K562 (cell line): ENCODE measurements around the gene C2CD2. TPM values are rescaled to one million over a fixed set of nuclear protein-coding genes. Genes with fewer than 3 reads are reported as not detected.

Experiments used
- ATAC-seq: fragments of 200-7000 bp; cut with Tn5 transposase; 3 replicates; pipeline ENCODE4 v1.9.1; 2020; ENCODE audit warnings: moderate library complexity
- BruUV-seq: library from RNA; stranded (reverse); fragments of 400-500 nt; replicated peaks from 2 replicates; lab custom pipeline; 2021; lab: Mats Ljungman, UMichigan
- CTCF ChIA-PET: fragments of 300-600 bp; formaldehyde crosslinking; extraction: SDS; loops from one replicate; lab custom pipeline; 2021; ENCODE audit warnings: low intra/inter-chr PET ratio; lab: Yijun Ruan, JAX
- POLR2A ChIA-PET: fragments of 300-600, 350-650 bp; sonication (Branson Sonifier 250); formaldehyde crosslinking; extraction: SDS; loops from one replicate; lab custom pipeline; 2021; ENCODE audit warnings: antibody characterized with exemption, inconsistent platforms; lab: Yijun Ruan, JAX
- DNase-seq, 4 experiments: peaks; one replicate each; pipeline versions ENCODE4 v3.0.0 to v3.0.0-alpha.2; 2011 to 2018; ENCODE audit warnings: low spot score in 3 of 4, mixed read lengths in 3 of 4; ENCODE audit errors: extremely low read depth in 1 of 4
- FAIRE-seq: peaks from 2 replicates; lab custom pipeline; 2011; peaks lifted over from hg19 to GRCh38; lab: Jason Lieb, UNC
- H2AFZ ChIP-seq: 2 replicates; pipeline ENCODE4 v1.6.0; 2011; ENCODE audit warnings: low read depth, low read length, control low read depth, inconsistent platforms
- H3K27ac ChIP-seq: fragments of 200-600 bp; 3 replicates; pipeline ENCODE4 v1.8.0; 2011; ENCODE audit warnings: low read depth, mild to moderate bottlenecking, control low read depth, inconsistent platforms, low read length, moderate library complexity, mixed read lengths; ENCODE audit errors: extremely low read depth
- H3K27me3 ChIP-seq, 2 experiments: fragments of 300-600 bp in 1 of 2; 2 replicates in 1 of 2; 3 replicates in 1 of 2; pipeline versions ENCODE4 v1.6.0 to v1.8.0; 2011; ENCODE audit warnings: inconsistent platforms in 2 of 2, low read length in 2 of 2, mild to moderate bottlenecking in 1 of 2, mixed read lengths in 1 of 2, moderate library complexity in 1 of 2; ENCODE audit not compliant: control insufficient read depth in 2 of 2, insufficient read depth in 2 of 2
- H3K36me3 ChIP-seq: fragments of 300-600 bp; 3 replicates; pipeline ENCODE4 v1.8.0; 2011; ENCODE audit warnings: mild to moderate bottlenecking, low read length, inconsistent platforms; ENCODE audit not compliant: control insufficient read depth, insufficient read depth
- H3K4me1 ChIP-seq, 2 experiments: fragments of 200-600 bp in 1 of 2; replicated peaks in 1 of 2; 2 replicates in 1 of 2; 3 replicates in 1 of 2; pipeline versions ENCODE4 v1.5.1 to v1.8.0; 2011; ENCODE audit warnings: inconsistent platforms in 2 of 2, low read length in 2 of 2, mild to moderate bottlenecking in 1 of 2, mixed read lengths in 1 of 2, moderate library complexity in 1 of 2; ENCODE audit not compliant: control insufficient read depth in 2 of 2, insufficient read depth in 2 of 2
- H3K4me2 ChIP-seq: 2 replicates; pipeline ENCODE4 v1.6.1; 2011; ENCODE audit warnings: low read length, control low read depth, inconsistent platforms, mixed read lengths; ENCODE audit not compliant: insufficient read depth
- H3K4me3 ChIP-seq: fragments of 200-600 bp; sonication (generic), shearing (Covaris generic); 2 replicates; pipeline ENCODE4 v1.5.1; 2016; ENCODE audit warnings: control low read depth, inconsistent platforms
- H3K79me2 ChIP-seq: fragments of 200-600 bp; 3 replicates; pipeline ENCODE4 v1.8.0; 2011; ENCODE audit warnings: low read length, inconsistent platforms; ENCODE audit not compliant: control insufficient read depth, insufficient read depth
- H3K9ac ChIP-seq, 2 experiments: 2 replicates each; pipeline versions ENCODE4 v1.6.0 to v1.6.1; 2011; ENCODE audit warnings: low read depth in 2 of 2, low read length in 2 of 2, control low read depth in 1 of 2, inconsistent platforms in 1 of 2, mild to moderate bottlenecking in 1 of 2, mixed read lengths in 1 of 2; ENCODE audit not compliant: insufficient read depth in 1 of 2
- H3K9me1 ChIP-seq: one replicate; pipeline ENCODE4 v1.6.0; 2011; ENCODE audit warnings: inconsistent platforms, mild to moderate bottlenecking, low read length, moderate library complexity; ENCODE audit not compliant: control insufficient read depth, insufficient read depth
- H3K9me3 ChIP-seq: replicated peaks from 2 replicates; pipeline ENCODE4 v1.5.1; 2011; ENCODE audit warnings: low read depth, low read length, inconsistent platforms; ENCODE audit not compliant: control insufficient read depth, insufficient read depth
- H4K20me1 ChIP-seq: replicated peaks from 2 replicates; pipeline ENCODE4 v1.6.1; 2011; ENCODE audit warnings: low read length, inconsistent platforms, mixed read lengths; ENCODE audit not compliant: control insufficient read depth, insufficient read depth
- KDM1A ChIP-seq, 2 experiments: fragments of 450-650 bp; IDR thresholded peaks; 2 replicates each; pipeline ENCODE4 v1.6.1; 2016; ENCODE audit warnings: mild to moderate bottlenecking in 2 of 2
- MAFG ChIP-seq: fragments of 450-650 bp; conservative IDR thresholded peaks from 2 replicates; pipeline ENCODE4 v1.6.1; 2016; ENCODE audit warnings: missing genetic modification characterization, missing compliant biosample characterization
- MEIS2 ChIP-seq: fragments of 450-650 bp; IDR thresholded peaks from 2 replicates; pipeline ENCODE4 v1.6.1; 2014; ENCODE audit warnings: mild to moderate bottlenecking; ENCODE audit not compliant: partially characterized antibody
- MTA2 ChIP-seq: fragments of 450-650 bp; IDR thresholded peaks from 2 replicates; pipeline ENCODE4 v1.6.1; 2016; ENCODE audit warnings: low read depth
- NFE2 ChIP-seq: IDR thresholded peaks from 2 replicates; pipeline ENCODE4 v1.6.1; 2014; ENCODE audit warnings: antibody characterized with exemption, low read depth
- NFIC ChIP-seq: fragments of 450-650 bp; IDR thresholded peaks from 2 replicates; pipeline ENCODE4 v1.6.1; 2017; ENCODE audit warnings: mild to moderate bottlenecking, inconsistent platforms
- POLR2B ChIP-seq: fragments of 450-650 bp; IDR thresholded peaks from 2 replicates; pipeline ENCODE4 v1.6.1; 2018; ENCODE audit warnings: low read depth; ENCODE audit not compliant: partially characterized antibody
- RBM14 ChIP-seq: fragments of 200-400 bp; formaldehyde crosslinking; IDR thresholded peaks from 2 replicates; pipeline ENCODE4 v1.6.1; 2018; ENCODE audit warnings: low read depth, mild to moderate bottlenecking, low read length, moderate library complexity, borderline replicate concordance; ENCODE audit not compliant: insufficient read depth
- SAFB ChIP-seq: fragments of 200-400 bp; formaldehyde crosslinking; IDR thresholded peaks from 2 replicates; pipeline ENCODE4 v1.6.1; 2017; ENCODE audit warnings: low read depth, low read length, borderline replicate concordance
- SMARCB1 ChIP-seq: IDR thresholded peaks from 2 replicates; pipeline ENCODE4 v1.6.1; 2011; ENCODE audit warnings: improper control_type of control experiment, low read depth; ENCODE audit not compliant: insufficient read length
- TAF7 ChIP-seq: fragments of 450-650 bp; IDR thresholded peaks from 2 replicates; pipeline ENCODE4 v1.6.1; 2016; ENCODE audit warnings: missing genetic modification characterization, missing compliant biosample characterization
- YBX1 ChIP-seq: fragments of 450-650 bp; IDR thresholded peaks from 2 replicates; pipeline ENCODE4 v1.7.1; 2016; ENCODE audit warnings: mild to moderate bottlenecking
- ZC3H8 ChIP-seq: fragments of 450-650 bp; IDR thresholded peaks from 2 replicates; pipeline ENCODE4 v1.6.1; 2017
- ZNF217 ChIP-seq: sonication (generic); formaldehyde crosslinking; IDR thresholded peaks from 2 replicates; pipeline ENCODE4 v1.8.0; 2022; ENCODE audit warnings: mild to moderate bottlenecking, missing genetic modification reagents
- ZNF507 ChIP-seq: conservative IDR thresholded peaks from 2 replicates; pipeline ENCODE4 v1.6.1; 2017; ENCODE audit warnings: missing genetic modification characterization, missing compliant biosample characterization
- WGBS: fragments of 100-300 bp; shearing (Covaris generic); methylation state at CpG from one replicate; pipeline ENCODE4 v1.1.6; 2016; ENCODE audit warnings: low coverage, mixed read lengths; ENCODE audit not compliant: insufficient coverage; ENCODE audit errors: missing lambda C conversion rate; 5-methylcytosine and 5-hydroxymethylcytosine counted together
- in situ Hi-C: fragments of 300-500 bp; cut with MboI; formaldehyde crosslinking; loops from 4 replicates; pipeline ENCODE4 v1.15.0; 2018; ENCODE audit warnings: inconsistent platforms, mixed read lengths
- intact Hi-C: fragments of 100-400 bp; cut with micrococcal nuclease; formaldehyde crosslinking; loops from 2 replicates; pipeline ENCODE4 v1.14.2; 2022
- polyA plus RNA-seq, 8 experiments: library from polyadenylated mRNA; depleted of rRNA in 4 of 8; stranded (reverse) in 5 of 8; unstranded in 3 of 8; fragments of >200 nt; fragmentation: Nextera tagmentation in 2 of 8; fragmentation: Illumina TruSeq in 1 of 8; extraction: Ambion mirVana in 2 of 8; extraction: Trizol in 1 of 8; gene quantifications; 2 replicates each; pipeline versions ENCODE4 v1.2.1 to v1.2.3, GENCODE V29; 2011 to 2014; ENCODE audit warnings: inconsistent platforms in 1 of 8, missing spikeins in 1 of 8
- total RNA-seq, 7 experiments: library from RNA; depleted of rRNA in 6 of 7; stranded (reverse); fragments of >200 nt in 6 of 7; fragmentation: Illumina TruSeq in 2 of 7; extraction: Trizol in 2 of 7; gene quantifications; 2 replicates each; pipeline versions ENCODE4 v1.2.1 to v1.2.3, GENCODE V29; 2011 to 2021; ENCODE audit warnings: low replicate concordance in 1 of 7
- TF ChIP-seq, protein P1 (sequence below), 2 experiments: fragments of 450-650 bp in 1 of 2; sonication (generic) in 1 of 2; formaldehyde crosslinking in 1 of 2; IDR thresholded peaks in 1 of 2; conservative IDR thresholded peaks in 1 of 2; 2 replicates each; pipeline versions ENCODE4 v1.6.1 to v1.8.1; 2016 to 2023; ENCODE audit warnings: mild to moderate bottlenecking in 2 of 2, moderate library complexity in 2 of 2, inconsistent platforms in 1 of 2, missing genetic modification reagents in 1 of 2
- TF ChIP-seq, protein P2 (sequence below): IDR thresholded peaks from 2 replicates; pipeline ENCODE4 v1.6.1; 2014; ENCODE audit warnings: antibody characterized with exemption
- TF ChIP-seq, protein P3 (sequence below): fragments of 450-650 bp; IDR thresholded peaks from 2 replicates; pipeline ENCODE4 v1.6.1; 2016

C2CD2 gene
- total and polyA plus RNA-seq, 9 of the 15 experiments (the other 6 are each of a cell fraction or from before 2014, with no cell fraction given), result 1.3 to 21.6 (median 12.1) TPM

DNA sequence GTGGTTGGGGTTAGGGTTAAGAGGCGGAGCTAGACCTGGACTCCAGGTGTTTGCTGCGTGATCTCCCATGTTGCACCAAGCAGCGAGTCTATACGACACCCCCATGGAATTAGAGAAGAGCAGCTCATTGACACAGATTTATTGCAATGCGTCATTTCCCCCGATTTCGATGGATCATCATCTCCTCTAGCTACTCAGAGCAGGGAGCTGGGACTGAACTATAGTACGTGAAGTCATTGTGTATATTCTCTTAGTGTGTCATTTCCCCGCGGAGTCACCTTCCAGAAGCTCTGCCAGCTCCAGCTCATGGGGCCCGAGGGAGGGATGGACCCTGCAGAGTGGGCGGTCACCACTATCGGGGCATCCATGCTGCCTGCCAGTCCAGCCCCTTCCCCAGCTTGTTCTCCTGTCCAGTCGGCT lies 7.5 kb upstream of the C2CD2 start (continued):
- TF ChIP-seq TAF7 (no peak), MEIS2 (peak; percentile 17), ZNF507 (tag) (0 out of 2 replicates have a peak, but pooled peaks have one; percentile 5)
- TF ChIP-seq, protein P1, sequence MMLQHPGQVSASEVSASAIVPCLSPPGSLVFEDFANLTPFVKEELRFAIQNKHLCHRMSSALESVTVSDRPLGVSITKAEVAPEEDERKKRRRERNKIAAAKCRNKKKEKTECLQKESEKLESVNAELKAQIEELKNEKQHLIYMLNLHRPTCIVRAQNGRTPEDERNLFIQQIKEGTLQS (IDR thresholded peaks at IDR 0.05), result 0 out of 2 replicates have a peak, but pooled peaks have one; percentile 9
- TF ChIP-seq, protein P1 (CRISPR knock-in tag; conservative IDR thresholded peaks at IDR 0.05), result no peak

DNA sequence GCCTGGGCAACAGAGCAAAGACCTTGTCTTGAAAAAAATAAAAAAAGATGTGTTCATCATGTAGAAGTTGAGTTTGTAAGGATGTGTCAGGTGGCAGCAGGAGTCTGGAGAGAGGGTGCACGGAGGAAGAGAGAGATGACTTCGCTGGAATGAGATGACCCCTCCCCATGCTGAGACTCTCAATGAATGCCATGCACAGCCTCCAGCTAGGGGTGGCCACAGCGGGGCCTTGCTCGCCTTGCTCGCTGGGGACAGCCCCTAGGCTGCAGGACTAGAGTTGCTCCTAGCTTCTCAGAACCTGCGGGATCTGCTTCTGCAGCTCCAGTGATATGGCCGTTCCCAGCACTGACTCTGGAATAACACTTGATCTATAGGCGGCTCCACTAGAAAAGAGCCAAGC lies 6.6 kb upstream of the C2CD2 start:
- no TSS peak for BruUV-seq
- Histone ChIP-seq H3K9ac (no peak overlapping the region), H4K20me1 (no peaks in the 10 kb centered on the region), H2AFZ (no peak overlapping the region), H3K79me2 (no peaks in the 10 kb centered on the region), H3K27me3 (peaks cover 36 to 44% of the 10 kb centered on the region in 2 experiments), H3K4me1 (peaks cover 22 to 32% of the 10 kb centered on the region in 2 experiments), H3K27ac (no peak overlapping the region), H3K9me3 (no peaks in the 10 kb centered on the region), H3K9me1 (no peaks in the 10 kb centered on the region), H3K4me2 (no peak overlapping the region), H3K36me3 (no peaks in the 10 kb centered on the region), H3K4me3 (no peak overlapping the region)
- no peak for ATAC-seq
- 26% methylated on average over 8 of the region's 8 CpGs for WGBS
- FAIRE-seq, result no peak
- no peak for DNase-seq
- in situ Hi-C loops (no loop called here), intact Hi-C loops (no loop called here)
- TF ChIP-seq, protein P2, sequence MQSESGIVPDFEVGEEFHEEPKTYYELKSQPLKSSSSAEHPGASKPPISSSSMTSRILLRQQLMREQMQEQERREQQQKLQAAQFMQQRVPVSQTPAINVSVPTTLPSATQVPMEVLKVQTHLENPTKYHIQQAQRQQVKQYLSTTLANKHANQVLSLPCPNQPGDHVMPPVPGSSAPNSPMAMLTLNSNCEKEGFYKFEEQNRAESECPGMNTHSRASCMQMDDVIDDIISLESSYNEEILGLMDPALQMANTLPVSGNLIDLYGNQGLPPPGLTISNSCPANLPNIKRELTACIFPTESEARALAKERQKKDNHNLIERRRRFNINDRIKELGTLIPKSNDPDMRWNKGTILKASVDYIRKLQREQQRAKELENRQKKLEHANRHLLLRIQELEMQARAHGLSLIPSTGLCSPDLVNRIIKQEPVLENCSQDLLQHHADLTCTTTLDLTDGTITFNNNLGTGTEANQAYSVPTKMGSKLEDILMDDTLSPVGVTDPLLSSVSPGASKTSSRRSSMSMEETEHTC, result no peak
- no peak for TF ChIP-seq NFIC
- TF ChIP-seq MAFG, result no peak
- no peak for TF ChIP-seq ZNF217 (CRISPR knock-in tag)
- no peak for TF ChIP-seq MTA2
- TF ChIP-seq KDM1A (IDR thresholded peaks at IDR 0.05), result no peak
- TF ChIP-seq, protein P3, sequence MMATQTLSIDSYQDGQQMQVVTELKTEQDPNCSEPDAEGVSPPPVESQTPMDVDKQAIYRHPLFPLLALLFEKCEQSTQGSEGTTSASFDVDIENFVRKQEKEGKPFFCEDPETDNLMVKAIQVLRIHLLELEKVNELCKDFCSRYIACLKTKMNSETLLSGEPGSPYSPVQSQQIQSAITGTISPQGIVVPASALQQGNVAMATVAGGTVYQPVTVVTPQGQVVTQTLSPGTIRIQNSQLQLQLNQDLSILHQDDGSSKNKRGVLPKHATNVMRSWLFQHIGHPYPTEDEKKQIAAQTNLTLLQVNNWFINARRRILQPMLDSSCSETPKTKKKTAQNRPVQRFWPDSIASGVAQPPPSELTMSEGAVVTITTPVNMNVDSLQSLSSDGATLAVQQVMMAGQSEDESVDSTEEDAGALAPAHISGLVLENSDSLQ, result no peak
- TF ChIP-seq NFE2, result no peak
- no peak for TF ChIP-seq SAFB
- TF ChIP-seq RBM14, result no peak
- TF ChIP-seq ZC3H8, result no peak
- no peak for TF ChIP-seq POLR2B
- no peak for TF ChIP-seq YBX1
- no peak for TF ChIP-seq SMARCB1
- POLR2A ChIA-PET, result interaction anchor here (0.7 to 1.3 kb wide), 3 partner anchors 8 to 154 kb away, joined by 3 to 4 read pairs (median 3); no protein-coding TSS in a partner anchor
- CTCF ChIA-PET, result no interaction called here
